ENCODE data around the gene HS3ST5. TPM values are rescaled to one million over a fixed set of nuclear protein-coding genes. Genes with fewer than 3 reads are reported as not detected.

Gene HS3ST5
- total RNA-seq, 1 experiment from 2014 or later = 0.09 TPM

- BruUV-seq (replicated peaks) = no TSS peak
These were observed 185.0 kb downstream of the HS3ST5 start for GRCh38 chr6:114157848-114158247.

DNA sequence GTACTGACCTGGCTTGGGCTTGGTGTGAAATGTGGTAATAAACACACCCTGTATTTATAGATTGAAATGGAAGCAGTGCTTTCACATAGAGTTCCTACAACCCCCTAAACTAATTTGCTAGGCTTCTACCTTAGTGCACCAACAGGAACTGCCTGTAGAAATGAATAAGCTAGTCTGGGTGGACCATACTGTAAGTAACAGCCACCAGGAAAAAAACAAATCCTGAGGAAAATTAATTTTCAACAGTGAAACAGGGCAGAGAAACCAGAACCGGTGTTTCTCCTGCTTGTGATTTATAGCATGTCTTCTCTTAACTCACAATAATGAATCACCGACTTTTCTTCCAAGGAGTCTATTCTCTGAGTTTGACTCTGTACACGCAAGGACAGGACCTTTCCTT is 187.1 kb downstream of the HS3ST5 start:
- no peak for DNase-seq
- Histone ChIP-seq H3K4me3 (no peak overlapping the region), H3K27me3 (ENCODE audit: insufficient read depth, low read depth) (no peaks in the 10 kb centered on the region), H3K9me3 (ENCODE audit: insufficient read depth, low read depth) (no peaks in the 10 kb centered on the region), H3K9me2 (ENCODE audit: insufficient read depth) (no peaks in the 10 kb centered on the region), H3F3A (ENCODE audit: insufficient read depth, low read depth) (no peaks in the 10 kb centered on the region), H4K20me1 (ENCODE audit: insufficient read depth) (no peaks in the 10 kb centered on the region), H3K27ac (no peak overlapping the region), H3K4me1 (replicated peaks; ENCODE audit: insufficient read depth) (no peaks in the 10 kb centered on the region), H3K79me2 (ENCODE audit: low read depth) (no peaks in the 10 kb centered on the region), H3K4me2 (no peak overlapping the region), H2AFZ (no peak overlapping the region), H3K36me3 (ENCODE audit: low read depth) (no peaks in the 10 kb centered on the region)
- BruUV-seq (replicated peaks) = no TSS peak
- ChIA-PET CTCF (no interaction called here), POLR2A (ENCODE audit: unreplicated experiment) (no interaction called here)
- TF ChIP-seq EZH2 (IDR thresholded peaks at IDR 0.05; ENCODE audit: low read depth) = no peak
- TF ChIP-seq, protein P1, sequence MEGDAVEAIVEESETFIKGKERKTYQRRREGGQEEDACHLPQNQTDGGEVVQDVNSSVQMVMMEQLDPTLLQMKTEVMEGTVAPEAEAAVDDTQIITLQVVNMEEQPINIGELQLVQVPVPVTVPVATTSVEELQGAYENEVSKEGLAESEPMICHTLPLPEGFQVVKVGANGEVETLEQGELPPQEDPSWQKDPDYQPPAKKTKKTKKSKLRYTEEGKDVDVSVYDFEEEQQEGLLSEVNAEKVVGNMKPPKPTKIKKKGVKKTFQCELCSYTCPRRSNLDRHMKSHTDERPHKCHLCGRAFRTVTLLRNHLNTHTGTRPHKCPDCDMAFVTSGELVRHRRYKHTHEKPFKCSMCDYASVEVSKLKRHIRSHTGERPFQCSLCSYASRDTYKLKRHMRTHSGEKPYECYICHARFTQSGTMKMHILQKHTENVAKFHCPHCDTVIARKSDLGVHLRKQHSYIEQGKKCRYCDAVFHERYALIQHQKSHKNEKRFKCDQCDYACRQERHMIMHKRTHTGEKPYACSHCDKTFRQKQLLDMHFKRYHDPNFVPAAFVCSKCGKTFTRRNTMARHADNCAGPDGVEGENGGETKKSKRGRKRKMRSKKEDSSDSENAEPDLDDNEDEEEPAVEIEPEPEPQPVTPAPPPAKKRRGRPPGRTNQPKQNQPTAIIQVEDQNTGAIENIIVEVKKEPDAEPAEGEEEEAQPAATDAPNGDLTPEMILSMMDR (conservative IDR thresholded peaks at IDR 0.05) = no peak
- intact Hi-C loops (cut with micrococcal nuclease; ENCODE audit: unreplicated experiment) = no loop called here

More at GRCh38 chr6:114157848-114158247, 185.0 kb downstream of the HS3ST5 start:
- Histone ChIP-seq H3K4me3 (no peak overlapping the region), H3K79me2 (ENCODE audit: low read depth) (no peaks in the 10 kb centered on the region), H3K4me1 (replicated peaks; ENCODE audit: insufficient read depth) (no peaks in the 10 kb centered on the region), H2AFZ (no peak overlapping the region), H3K9me3 (ENCODE audit: insufficient read depth, low read depth) (no peaks in the 10 kb centered on the region), H3K36me3 (ENCODE audit: low read depth) (no peaks in the 10 kb centered on the region), H3K27me3 (ENCODE audit: insufficient read depth, low read depth) (no peaks in the 10 kb centered on the region), H3F3A (ENCODE audit: insufficient read depth, low read depth) (no peaks in the 10 kb centered on the region), H3K27ac (no peak overlapping the region), H4K20me1 (ENCODE audit: insufficient read depth) (no peaks in the 10 kb centered on the region), H3K4me2 (no peak overlapping the region), H3K9me2 (ENCODE audit: insufficient read depth) (no peaks in the 10 kb centered on the region)
- CTCF ChIA-PET = no interaction called here
- intact Hi-C loops (cut with micrococcal nuclease; ENCODE audit: unreplicated experiment) = no loop called here
- DNase-seq = no peak
- POLR2A ChIA-PET (ENCODE audit: unreplicated experiment) = interaction anchor here (0.6 kb wide), 1 partner anchor 641 kb away, joined by 3 read pairs; no protein-coding TSS in a partner anchor
- no peak for TF ChIP-seq EZH2 (IDR thresholded peaks at IDR 0.05; ENCODE audit: low read depth)
- TF ChIP-seq, protein P1 (conservative IDR thresholded peaks at IDR 0.05) = no peak

DNA sequence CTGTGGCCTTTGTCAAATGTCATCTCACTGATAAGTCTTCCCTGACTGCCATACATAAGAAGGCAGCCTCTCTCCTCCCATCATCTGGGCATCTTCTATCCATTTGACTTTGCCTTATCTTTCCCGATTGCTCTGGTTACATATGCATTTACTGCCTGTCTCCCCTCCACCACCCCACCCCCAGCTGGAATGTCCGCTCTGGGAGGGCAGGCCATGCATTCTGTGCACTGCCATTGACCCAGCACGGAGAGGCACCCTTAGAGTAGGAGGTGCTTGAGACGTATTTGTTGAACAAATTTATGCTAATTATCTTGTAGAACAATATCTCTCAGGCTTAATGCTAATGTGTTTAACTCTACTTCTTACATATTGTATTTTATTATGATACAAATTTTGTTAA is 188.0 kb downstream of the HS3ST5 start:
- H4K20me1 ChIP-seq (ENCODE audit: insufficient read depth) = no peaks in the 10 kb centered on the region
- DNase-seq = no peak
- intact Hi-C loops (cut with micrococcal nuclease; ENCODE audit: unreplicated experiment) = no loop called here
- H3K4me3 ChIP-seq = no peak overlapping the region
- H3F3A ChIP-seq (ENCODE audit: insufficient read depth, low read depth) = no peaks in the 10 kb centered on the region
- H2AFZ ChIP-seq = no peak overlapping the region
- BruUV-seq (replicated peaks) = no TSS peak
- no peak overlapping the region for H3K4me2 ChIP-seq
- no peaks in the 10 kb centered on the region for H3K79me2 ChIP-seq (ENCODE audit: low read depth)
- H3K9me2 ChIP-seq (ENCODE audit: insufficient read depth) = no peaks in the 10 kb centered on the region
- no peaks in the 10 kb centered on the region for H3K9me3 ChIP-seq (ENCODE audit: insufficient read depth, low read depth)
- no peaks in the 10 kb centered on the region for H3K27me3 ChIP-seq (ENCODE audit: insufficient read depth, low read depth)
- H3K4me1 ChIP-seq (replicated peaks; ENCODE audit: insufficient read depth) = no peaks in the 10 kb centered on the region
- H3K27ac ChIP-seq = no peak overlapping the region
- no peak for TF ChIP-seq EZH2 (IDR thresholded peaks at IDR 0.05; ENCODE audit: low read depth)
- TF ChIP-seq, protein P1 (conservative IDR thresholded peaks at IDR 0.05) = no peak
- POLR2A ChIA-PET (ENCODE audit: unreplicated experiment) = no interaction called here
- CTCF ChIA-PET = no interaction called here
- H3K36me3 ChIP-seq (ENCODE audit: low read depth) = no peaks in the 10 kb centered on the region

Data from PC-9 (cell line).